HG03457 (cell line): ENCODE measurements around the gene CHST2.

Experiments used
- ATAC-seq: cut with Tn5 transposase; IDR thresholded peaks from one replicate; pipeline ENCODE4 v1.9.1; 2021; ENCODE audit warnings: moderate number of reproducible peaks; ENCODE audit not compliant: unreplicated experiment

CHST2 gene

GRCh38 chr3:143128227-143128955, 8.8 kb downstream of the CHST2 start:
- ATAC-seq = no peak

GRCh38 chr3:143132246-143132980, 12.8 kb downstream of the CHST2 start:
- no peak for ATAC-seq

- no peak for ATAC-seq
Measured at GRCh38 chr3:143134471-143134870, 14.9 kb downstream of the CHST2 start.

- no peak for ATAC-seq
Measured at GRCh38 chr3:143135150-143135549, 15.6 kb downstream of the CHST2 start.

- no peak for ATAC-seq
Measured at GRCh38 chr3:143137435-143138036, 18.0 kb downstream of the CHST2 start.

GRCh38 chr3:143138953-143139352, 19.4 kb downstream of the CHST2 start:
- no peak for ATAC-seq

- no peak for ATAC-seq
Measured at GRCh38 chr3:143139762-143140161, 20.2 kb downstream of the CHST2 start.

GRCh38 chr3:143140550-143140949, 21.0 kb downstream of the CHST2 start:
- no peak for ATAC-seq

- no peak for ATAC-seq
Measured at GRCh38 chr3:143142354-143142753, 22.8 kb downstream of the CHST2 start.

- ATAC-seq = no peak
Measured at GRCh38 chr3:143145906-143146305, 26.3 kb downstream of the CHST2 start.

GRCh38 chr3:143146486-143147274, 27.1 kb downstream of the CHST2 start:
- no peak for ATAC-seq

- ATAC-seq = no peak
Measured at GRCh38 chr3:143147707-143148106, 28.1 kb downstream of the CHST2 start.

- ATAC-seq = no peak
Measured at GRCh38 chr3:143150071-143150470, 30.5 kb downstream of the CHST2 start.

- no peak for ATAC-seq
Measured at GRCh38 chr3:143151004-143151731, 31.6 kb downstream of the CHST2 start.

GRCh38 chr3:143152043-143152442, 32.5 kb downstream of the CHST2 start:
- no peak for ATAC-seq

- no peak for ATAC-seq
Measured at GRCh38 chr3:143155756-143156155, 36.2 kb downstream of the CHST2 start.

- peak; percentile 80 for ATAC-seq
Measured at GRCh38 chr3:143158014-143158988, 38.7 kb downstream of the CHST2 start.

GRCh38 chr3:143160437-143160836, 40.9 kb downstream of the CHST2 start:
- no peak for ATAC-seq

GRCh38 chr3:143163562-143164100, 44.1 kb downstream of the CHST2 start:
- ATAC-seq = no peak
